ENCODE measurements around the gene GNAZ. TPM values are rescaled to one million over a fixed set of nuclear protein-coding genes. Genes with fewer than 3 reads are reported as not detected.
A peak's percentile ranks its signal among the peaks of the same experiment; 100 is the strongest.

GNAZ gene
- total and polyA plus RNA-seq, 7 donors: under 0.01 to 27.6 (median 22.8) TPM

- peaks cover 0 to 50% (median 34%) of the 10 kb centered on the region in 4 donors for H3K4me1 ChIP-seq
- intact Hi-C loops (cut with DNase I): no loop called here
- no peak for DNase-seq
- H3K9me3 ChIP-seq: no peaks in the 10 kb centered on the region
- WGBS, 2 donors: 95 to 98% methylated on average over 1 of the region's 1 CpG
- H3K4me3 ChIP-seq: no peak overlapping the region
- H3K27me3 ChIP-seq: no peaks in the 10 kb centered on the region
- no peak overlapping the region for H3K27ac ChIP-seq
- no peaks in the 10 kb centered on the region for H3K36me3 ChIP-seq
- TF ChIP-seq CTCF (IDR thresholded peaks at IDR 0.05): no peak
- no peak for TF ChIP-seq EP300 (IDR thresholded peaks at IDR 0.05)
- TF ChIP-seq POLR2A (IDR thresholded peaks at IDR 0.05): no peak
- no peak for TF ChIP-seq POLR2AphosphoS5 (IDR thresholded peaks at IDR 0.05)
These were observed 72.8 kb downstream of the GNAZ start for GRCh38 chr22:23143119-23143518.

GRCh38 chr22:23144432-23144831, 74.1 kb downstream of the GNAZ start:
- H3K4me1 ChIP-seq: peaks cover 0 to 53% (median 34%) of the 10 kb centered on the region in 4 donors
- intact Hi-C loops (cut with DNase I): no loop called here
- no peaks in the 10 kb centered on the region for H3K36me3 ChIP-seq
- no peaks in the 10 kb centered on the region for H3K27me3 ChIP-seq
- H3K4me3 ChIP-seq: peak overlapping the region in 2 of 4 donors; percentile 49 to 56
- no peak for TF ChIP-seq EP300 (IDR thresholded peaks at IDR 0.05)
- H3K27ac ChIP-seq: peak overlapping the region; percentile 70 to 83 (median 73)
- no peak for DNase-seq
- H3K9me3 ChIP-seq: no peaks in the 10 kb centered on the region
- 83 to 92% methylated on average over 4 of the region's 4 CpGs for WGBS, 2 donors

GRCh38 chr22:23144932-23145877, 74.9 kb downstream of the GNAZ start, which contains the start of gene RAB36:
Gene RAB36, plus strand, starts transcription at chr22:23145477. Its CDS starts 1,140 bp downstream, at chr22:23146617.
- intact Hi-C loops (cut with DNase I): no loop called here
- no peaks in the 10 kb centered on the region for H3K9me3 ChIP-seq
- 8 to 13% methylated on average over 62 of the region's 62 CpGs for WGBS, 2 donors

GRCh38 chr22:23145878-23146470, 75.7 kb downstream of the GNAZ start:
- TF ChIP-seq POLR2A (IDR thresholded peaks at IDR 0.05) (no peak), POLR2AphosphoS5 (IDR thresholded peaks at IDR 0.05) (no peak), EP300 (IDR thresholded peaks at IDR 0.05) (no peak), CTCF (IDR thresholded peaks at IDR 0.05) (no peak)
- 88 to 93% methylated on average over 2 of the region's 2 CpGs for WGBS, 2 donors
- Histone ChIP-seq H3K27me3 (no peaks in the 10 kb centered on the region), H3K4me1 (peaks cover 0 to 53% (median 34%) of the 10 kb centered on the region in 4 donors), H3K4me3 (peak overlapping the region; percentile 32 to 56 (median 46)), H3K36me3 (peaks cover 0 to 5% (median 0%) of the 10 kb centered on the region in 4 donors), H3K27ac (peak overlapping the region; percentile 70 to 83 (median 73)), H3K9me3 (no peaks in the 10 kb centered on the region)
- no peak for DNase-seq
- intact Hi-C loops (cut with DNase I): no loop called here

More at GRCh38 chr22:23144932-23145877, 74.9 kb downstream of the GNAZ start, which contains the start of gene RAB36:
- peak within 1 kb of the TSS; percentile 70 to 83 (median 73) for H3K27ac ChIP-seq
- no peaks in the 10 kb centered on the region for H3K27me3 ChIP-seq
- H3K4me1 ChIP-seq: peaks cover 0 to 53% (median 34%) of the 10 kb centered on the region in 4 donors
- TF ChIP-seq EP300 (IDR thresholded peaks at IDR 0.05) (peak in 1 of 4 donors; percentile 12), POLR2AphosphoS5 (IDR thresholded peaks at IDR 0.05) (peak in 3 of 4 donors; percentile 43 to 76 (median 47)), CTCF (IDR thresholded peaks at IDR 0.05) (no peak)
- H3K4me3 ChIP-seq: peak within 1 kb of the TSS; percentile 32 to 56 (median 46)
- no peaks in the 10 kb centered on the region for H3K36me3 ChIP-seq
- peak; percentile 99 for DNase-seq
